GM23248 (cell line): ENCODE measurements around the gene NFIL3. TPM values are rescaled to one million over a fixed set of nuclear protein-coding genes. Genes with fewer than 3 reads are reported as not detected.

ENCODE experiments used
- DNase-seq: peaks from one replicate; pipeline ENCODE4 v3.0.0-alpha.2; 2015
- H2AFZ ChIP-seq: fragments of 200-600 bp; sonication (generic); 2 replicates; pipeline ENCODE4 v1.6.1; 2016; ENCODE audit warnings: antibody characterized with exemption
- H3F3A ChIP-seq: fragments of 200-600 bp; sonication (generic); 2 replicates; pipeline ENCODE4 v1.6.1; 2016; ENCODE audit warnings: mild to moderate bottlenecking, antibody characterized with exemption, mixed run types; ENCODE audit not compliant: insufficient read depth
- H3K27ac ChIP-seq: fragments of 200-600 bp; sonication (generic); 2 replicates; pipeline ENCODE4 v1.5.1; 2016; ENCODE audit warnings: mild to moderate bottlenecking
- H3K27me3 ChIP-seq: fragments of 200-600 bp; sonication (generic); replicated peaks from 2 replicates; pipeline ENCODE4 v1.6.1; 2016; ENCODE audit warnings: mild to moderate bottlenecking; ENCODE audit not compliant: insufficient read depth
- H3K36me3 ChIP-seq: fragments of 200-600 bp; sonication (generic); 2 replicates; pipeline ENCODE4 v1.6.1; 2016; ENCODE audit warnings: low read depth, mild to moderate bottlenecking
- H3K4me1 ChIP-seq: fragments of 200-600 bp; sonication (generic); 2 replicates; pipeline ENCODE4 v1.6.1; 2016; ENCODE audit warnings: mild to moderate bottlenecking; ENCODE audit not compliant: insufficient read depth
- H3K4me2 ChIP-seq: fragments of 200-600 bp; sonication (generic); one replicate; pipeline ENCODE4 v1.6.1; 2016; ENCODE audit warnings: mild to moderate bottlenecking; ENCODE audit not compliant: unreplicated experiment
- H3K4me3 ChIP-seq: fragments of 200-600 bp; sonication (generic); 2 replicates; pipeline ENCODE4 v1.5.1; 2016; ENCODE audit warnings: mild to moderate bottlenecking
- H3K79me2 ChIP-seq: fragments of 200-600 bp; sonication (generic); 2 replicates; pipeline ENCODE4 v1.6.1; 2016; ENCODE audit warnings: mild to moderate bottlenecking; ENCODE audit not compliant: insufficient read depth
- H3K9ac ChIP-seq: fragments of 200-600 bp; sonication (generic); 2 replicates; pipeline ENCODE4 v1.6.1; 2016; ENCODE audit warnings: mild to moderate bottlenecking
- H3K9me2 ChIP-seq: fragments of 200-600 bp; sonication (generic); 2 replicates; pipeline ENCODE4 v1.6.1; 2016; ENCODE audit warnings: mixed run types, mild to moderate bottlenecking, moderate library complexity; ENCODE audit not compliant: insufficient read depth
- H3K9me3 ChIP-seq: fragments of 200-600 bp; sonication (generic); one replicate; pipeline ENCODE4 v1.6.1; 2017; ENCODE audit warnings: low read depth
- H4K20me1 ChIP-seq: fragments of 200-600 bp; sonication (generic); 2 replicates; pipeline ENCODE4 v1.6.0; 2016; ENCODE audit not compliant: insufficient read depth
- EZH2 ChIP-seq: fragments of 200-600 bp; sonication (generic); IDR thresholded peaks from 2 replicates; pipeline ENCODE4 v1.6.1; 2018; ENCODE audit warnings: antibody characterized with exemption, mild to moderate bottlenecking; ENCODE audit not compliant: insufficient read depth, poor library complexity, severe bottlenecking
- EZH2phosphoT487 ChIP-seq: fragments of 200-600 bp; sonication (generic); IDR thresholded peaks from 2 replicates; pipeline ENCODE4 v1.6.1; 2018; ENCODE audit warnings: antibody characterized with exemption, moderate library complexity, mild to moderate bottlenecking, low read depth; ENCODE audit not compliant: insufficient read depth
- WGBS, 2 experiments: methylation state at CpG; one replicate each; pipeline ENCODE4 v1.1.6; 2015 to 2017; ENCODE audit warnings: low lambda C conversion rate in 2 of 2, low coverage in 1 of 2; ENCODE audit errors: missing lambda C conversion rate in 2 of 2; 5-methylcytosine and 5-hydroxymethylcytosine counted together
- in situ Hi-C: fragments of 300-500 bp; cut with MboI; formaldehyde crosslinking; loops from 2 replicates; pipeline ENCODE4 v1.15.0; 2020
- polyA plus RNA-seq: library from polyadenylated mRNA; unstranded; fragments of >200 nt; fragmentation: Nextera tagmentation; extraction: Ambion mirVana; gene quantifications from 2 replicates; pipeline ENCODE4 v1.2.1, GENCODE V29; 2016
- total RNA-seq: library from RNA; depleted of rRNA; stranded (reverse); fragments of >200 nt; shearing (Covaris generic); gene quantifications from 2 replicates; pipeline ENCODE4 v1.2.3, GENCODE V29; 2014

Gene NFIL3
- total and polyA plus RNA-seq, 2 experiments from 2014 or later, result 5.4 to 11.3 TPM

- Histone ChIP-seq H3K4me2 (no peak overlapping the region), H3F3A (no peaks in the 10 kb centered on the region), H4K20me1 (no peaks in the 10 kb centered on the region), H3K4me1 (no peaks in the 10 kb centered on the region), H3K9ac (no peak overlapping the region), H3K27ac (no peak overlapping the region), H2AFZ (no peak overlapping the region), H3K9me2 (no peaks in the 10 kb centered on the region), H3K4me3 (no peak overlapping the region), H3K27me3 (no peaks in the 10 kb centered on the region), H3K36me3 (no peaks in the 10 kb centered on the region), H3K9me3 (no peaks in the 10 kb centered on the region), H3K79me2 (no peaks in the 10 kb centered on the region)
- TF ChIP-seq EZH2phosphoT487, result no peak
- TF ChIP-seq EZH2, result no peak
- no peak for DNase-seq
- 63 to 65% methylated on average over 8 of the region's 8 CpGs for WGBS, 2 experiments
- in situ Hi-C loops, result no loop called here
Observed at GRCh38 chr9:91443321-91443993, 19.8 kb upstream of the NFIL3 start.

- no peak overlapping the region for H3K4me2 ChIP-seq
- WGBS, 2 experiments, result 81 to 82% methylated on average over 13 of the region's 13 CpGs
- no peaks in the 10 kb centered on the region for H4K20me1 ChIP-seq
- H3K79me2 ChIP-seq, result no peaks in the 10 kb centered on the region
- no peaks in the 10 kb centered on the region for H3K9me3 ChIP-seq
- TF ChIP-seq EZH2 (no peak), EZH2phosphoT487 (no peak)
- H3K4me3 ChIP-seq, result no peak overlapping the region
- no peak overlapping the region for H2AFZ ChIP-seq
- no peaks in the 10 kb centered on the region for H3K27me3 ChIP-seq
- no peak for DNase-seq
- no peaks in the 10 kb centered on the region for H3K36me3 ChIP-seq
- H3F3A ChIP-seq, result peaks cover 11% of the 10 kb centered on the region
- no peak overlapping the region for H3K9ac ChIP-seq
- in situ Hi-C loops, result loop anchor here (10.0 kb wide), 1 partner anchor 522 kb away; no protein-coding TSS in a partner anchor
- H3K4me1 ChIP-seq, result peaks cover 10% of the 10 kb centered on the region
- H3K9me2 ChIP-seq, result no peaks in the 10 kb centered on the region
- no peak overlapping the region for H3K27ac ChIP-seq
Observed at GRCh38 chr9:91436841-91437240, 13.2 kb upstream of the NFIL3 start.

DNA sequence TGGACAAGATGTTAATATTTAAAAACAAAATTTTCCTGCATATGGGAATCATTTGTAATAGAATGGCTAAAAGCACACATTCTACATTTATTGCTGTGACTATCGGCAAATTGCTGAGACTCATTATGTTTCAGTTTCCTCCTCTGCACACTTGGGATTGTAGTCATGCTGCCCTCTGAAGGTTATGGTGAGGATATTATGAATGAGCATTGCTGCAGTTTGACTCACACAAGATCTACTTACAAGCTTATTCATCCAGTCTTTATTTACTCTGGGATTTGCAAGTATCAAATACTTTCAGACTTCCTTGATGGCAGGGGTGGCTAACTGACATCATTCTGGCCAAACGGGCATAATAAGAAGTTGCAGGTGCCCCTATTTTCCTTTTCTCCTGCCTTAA is 9.5 kb upstream of the NFIL3 start:
- Histone ChIP-seq H3F3A (peaks cover 16% of the 10 kb centered on the region), H3K4me1 (peaks cover 19% of the 10 kb centered on the region), H3K9me2 (no peaks in the 10 kb centered on the region), H3K9me3 (no peaks in the 10 kb centered on the region), H4K20me1 (no peaks in the 10 kb centered on the region), H3K36me3 (no peaks in the 10 kb centered on the region), H2AFZ (no peak overlapping the region), H3K9ac (no peak overlapping the region), H3K4me3 (peak overlapping the region; percentile 20), H3K27me3 (no peaks in the 10 kb centered on the region), H3K4me2 (peak overlapping the region; percentile 65), H3K27ac (peak overlapping the region; percentile 23; the same call in 1 of the 2 replicates), H3K79me2 (no peaks in the 10 kb centered on the region)
- peak; percentile 94 for DNase-seq
- no peak for TF ChIP-seq EZH2
- TF ChIP-seq EZH2phosphoT487, result no peak
- 0% methylated on average over 2 of the region's 2 CpGs for WGBS, 2 experiments
- in situ Hi-C loops, result loop anchor here (10.0 kb wide), 1 partner anchor 518 kb away; no protein-coding TSS in a partner anchor

DNA sequence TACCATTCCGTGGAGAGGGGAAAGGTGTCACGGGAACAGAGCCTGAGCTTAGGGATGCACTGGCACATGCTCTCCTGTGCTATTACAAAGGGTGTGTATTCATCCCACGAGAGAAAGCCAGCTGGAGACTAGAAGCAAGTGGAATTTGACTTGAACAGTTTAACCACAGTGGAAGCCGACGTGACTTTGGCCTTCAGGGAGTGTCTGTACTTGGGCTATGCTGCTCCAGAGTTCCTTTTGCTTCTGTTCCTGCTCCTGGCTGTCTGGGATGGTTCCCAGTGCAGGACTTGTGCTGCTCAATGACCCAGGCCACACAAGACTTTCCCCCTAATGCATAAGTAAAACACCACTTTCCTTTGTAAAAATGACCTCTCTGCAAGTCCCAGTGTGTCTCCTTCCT is 7.9 kb upstream of the NFIL3 start:
- Histone ChIP-seq H2AFZ (no peak overlapping the region), H4K20me1 (no peaks in the 10 kb centered on the region), H3K27ac (no peak overlapping the region), H3K4me2 (no peak overlapping the region), H3K27me3 (no peaks in the 10 kb centered on the region), H3F3A (peaks cover 30% of the 10 kb centered on the region), H3K4me1 (peaks cover 22% of the 10 kb centered on the region), H3K4me3 (no peak overlapping the region), H3K9me2 (no peaks in the 10 kb centered on the region), H3K79me2 (no peaks in the 10 kb centered on the region), H3K9ac (no peak overlapping the region), H3K36me3 (no peaks in the 10 kb centered on the region), H3K9me3 (no peaks in the 10 kb centered on the region)
- in situ Hi-C loops, result loop anchor here (10.0 kb wide), 1 partner anchor 517 kb away; no protein-coding TSS in a partner anchor
- WGBS, 2 experiments, result 93 to 96% methylated on average over 5 of the region's 5 CpGs
- TF ChIP-seq EZH2phosphoT487 (no peak), EZH2 (no peak)
- no peak for DNase-seq
